WTC11 (cell line): ENCODE results near the gene KLHDC4. TPM values are rescaled to one million over a fixed set of nuclear protein-coding genes. Genes with fewer than 3 reads are reported as not detected.
"Not testable (repeated sequence)": the region's sequence is repeated elsewhere in the genome, so short reads cannot be mapped to it uniquely, and the experiment has no call there.

Experiments used
- ATAC-seq: fragments of 200-7000 bp; cut with Tn5 transposase; 2 replicates; pipeline ENCODE4 v1.10.0; 2021; ENCODE audit warnings: mild to moderate bottlenecking, moderate library complexity
- CTCF ChIA-PET: fragments of 300-600 bp; sonication (Branson Sonifier 250); formaldehyde crosslinking; loops from one replicate; lab custom pipeline; 2021; ENCODE audit warnings: antibody characterized with exemption; lab: Charles Lee
- POLR2A ChIA-PET: fragments of 350-600 bp; sonication (Branson Sonifier 250); formaldehyde crosslinking; loops from one replicate; lab custom pipeline; 2021; ENCODE audit warnings: antibody characterized with exemption; lab: Charles Lee
- DNase-seq: peaks from one replicate; pipeline ENCODE4 v3.0.0; 2021; ENCODE audit warnings: low spot score
- H3K27ac Mint-ChIP-seq: 2 replicates; pipeline ENCODE4 v1.8.0; 2021; ENCODE audit warnings: mixed read lengths
- H3K27me3 Mint-ChIP-seq: 2 replicates; pipeline ENCODE4 v1.8.0; 2021; ENCODE audit warnings: low read depth, mild to moderate bottlenecking, moderate library complexity, mixed read lengths
- H3K36me3 Mint-ChIP-seq: 2 replicates; pipeline ENCODE4 v1.8.0; 2021; ENCODE audit warnings: mixed read lengths
- H3K4me1 Mint-ChIP-seq: 2 replicates; pipeline ENCODE4 v1.8.0; 2022; ENCODE audit warnings: mixed read lengths
- H3K4me3 Mint-ChIP-seq: 2 replicates; pipeline ENCODE4 v1.8.0; 2021; ENCODE audit warnings: mild to moderate bottlenecking, moderate library complexity, mixed read lengths
- H3K9me3 Mint-ChIP-seq: 2 replicates; pipeline ENCODE4 v1.8.0; 2021; ENCODE audit warnings: mixed read lengths
- ETV6 ChIP-seq: sonication (generic); formaldehyde crosslinking; IDR thresholded peaks from 2 replicates; pipeline ENCODE4 v1.8.1; 2022; ENCODE audit warnings: mild to moderate bottlenecking, missing genetic modification reagents
- JAZF1 ChIP-seq: fragments of 250-450 bp; sonication (Bioruptor Pico); IDR thresholded peaks from 2 replicates; pipeline ENCODE4 v1.9.0; 2021; ENCODE audit warnings: moderate library complexity, mild to moderate bottlenecking, inconsistent platforms
- JUN ChIP-seq: sonication (generic); formaldehyde crosslinking; IDR thresholded peaks from 2 replicates; pipeline ENCODE4 v1.8.0; 2023; ENCODE audit warnings: mild to moderate bottlenecking, missing genetic modification reagents
- RORB ChIP-seq: fragments of 250-450 bp; sonication (Bioruptor Pico); IDR thresholded peaks from 2 replicates; pipeline ENCODE4 v1.9.0; 2021; ENCODE audit warnings: mild to moderate bottlenecking
- SOX15 ChIP-seq: fragments of 250-450 bp; sonication (Bioruptor Pico); IDR thresholded peaks from 2 replicates; pipeline ENCODE4 v1.9.0; 2021; ENCODE audit warnings: mild to moderate bottlenecking
- total RNA-seq: library from RNA; stranded (reverse); gene quantifications from 3 replicates; pipeline ENCODE4 v1.2.3, GENCODE V29; 2021
- TF ChIP-seq, protein P1 (sequence below): sonication (generic); formaldehyde crosslinking; IDR thresholded peaks from 2 replicates; pipeline ENCODE4 v1.8.1; 2023; ENCODE audit warnings: mild to moderate bottlenecking, missing genetic modification reagents
- TF ChIP-seq, protein P2 (sequence below): sonication (generic); formaldehyde crosslinking; IDR thresholded peaks from 2 replicates; pipeline ENCODE4 v1.8.1; 2022; ENCODE audit warnings: mild to moderate bottlenecking, moderate library complexity, missing genetic modification reagents
- TF ChIP-seq, protein P3 (sequence below): fragments of 200-600 bp; IDR thresholded peaks from 2 replicates; pipeline ENCODE4 v1.8.0; 2022; ENCODE audit warnings: antibody characterized with exemption
- TF ChIP-seq, protein P4 (sequence below): sonication (generic); formaldehyde crosslinking; IDR thresholded peaks from 2 replicates; pipeline ENCODE4 v1.8.0; 2022; ENCODE audit warnings: mild to moderate bottlenecking, missing genetic modification reagents
- TF ChIP-seq, protein P5 (sequence below): fragments of 250-450 bp; sonication (Bioruptor Pico); IDR thresholded peaks from 2 replicates; pipeline ENCODE4 v1.8.0; 2021; ENCODE audit warnings: mild to moderate bottlenecking
- TF ChIP-seq, protein P6 (sequence below): sonication (generic); formaldehyde crosslinking; conservative IDR thresholded peaks from 2 replicates; pipeline ENCODE4 v1.8.1; 2023; ENCODE audit warnings: mild to moderate bottlenecking, low read depth, missing genetic modification reagents, moderate library complexity

The KLHDC4 gene
- total RNA-seq, 1 experiment from 2014 or later: 63.6 TPM

DNA sequence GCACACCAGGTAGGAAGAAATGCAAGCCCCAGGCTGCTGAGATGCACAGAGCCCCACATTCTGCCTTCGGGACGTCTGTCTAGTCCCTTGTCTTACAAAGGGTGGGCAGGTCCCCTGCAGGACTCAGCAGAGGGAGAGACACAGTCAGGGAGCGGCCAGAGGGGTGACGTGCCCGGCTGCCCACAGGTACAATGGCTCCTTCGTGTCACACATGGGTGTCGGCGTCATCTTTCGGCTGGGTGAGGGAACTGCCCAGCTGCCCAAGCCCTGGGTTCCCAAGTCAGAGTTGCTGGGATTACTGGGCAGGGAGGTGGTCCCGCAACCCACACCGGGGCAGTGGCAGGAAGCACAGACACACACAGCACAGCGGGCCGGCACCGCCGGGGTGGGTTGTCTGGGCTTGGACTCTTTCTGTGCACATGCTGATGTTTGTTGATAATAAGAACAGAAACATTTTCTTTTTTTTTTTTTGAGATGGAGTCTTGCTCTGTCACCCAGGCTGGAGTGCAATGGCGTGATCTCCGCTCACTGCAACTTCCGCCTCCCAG is 82.9 kb downstream of the KLHDC4 start (continued):
- TF ChIP-seq, protein P1, sequence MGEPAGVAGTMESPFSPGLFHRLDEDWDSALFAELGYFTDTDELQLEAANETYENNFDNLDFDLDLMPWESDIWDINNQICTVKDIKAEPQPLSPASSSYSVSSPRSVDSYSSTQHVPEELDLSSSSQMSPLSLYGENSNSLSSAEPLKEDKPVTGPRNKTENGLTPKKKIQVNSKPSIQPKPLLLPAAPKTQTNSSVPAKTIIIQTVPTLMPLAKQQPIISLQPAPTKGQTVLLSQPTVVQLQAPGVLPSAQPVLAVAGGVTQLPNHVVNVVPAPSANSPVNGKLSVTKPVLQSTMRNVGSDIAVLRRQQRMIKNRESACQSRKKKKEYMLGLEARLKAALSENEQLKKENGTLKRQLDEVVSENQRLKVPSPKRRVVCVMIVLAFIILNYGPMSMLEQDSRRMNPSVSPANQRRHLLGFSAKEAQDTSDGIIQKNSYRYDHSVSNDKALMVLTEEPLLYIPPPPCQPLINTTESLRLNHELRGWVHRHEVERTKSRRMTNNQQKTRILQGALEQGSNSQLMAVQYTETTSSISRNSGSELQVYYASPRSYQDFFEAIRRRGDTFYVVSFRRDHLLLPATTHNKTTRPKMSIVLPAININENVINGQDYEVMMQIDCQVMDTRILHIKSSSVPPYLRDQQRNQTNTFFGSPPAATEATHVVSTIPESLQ (CRISPR knock-in tag): no peak
- TF ChIP-seq RORB (CRISPR knock-in tag): no peak
- no peak for TF ChIP-seq JUN
- TF ChIP-seq, protein P2, sequence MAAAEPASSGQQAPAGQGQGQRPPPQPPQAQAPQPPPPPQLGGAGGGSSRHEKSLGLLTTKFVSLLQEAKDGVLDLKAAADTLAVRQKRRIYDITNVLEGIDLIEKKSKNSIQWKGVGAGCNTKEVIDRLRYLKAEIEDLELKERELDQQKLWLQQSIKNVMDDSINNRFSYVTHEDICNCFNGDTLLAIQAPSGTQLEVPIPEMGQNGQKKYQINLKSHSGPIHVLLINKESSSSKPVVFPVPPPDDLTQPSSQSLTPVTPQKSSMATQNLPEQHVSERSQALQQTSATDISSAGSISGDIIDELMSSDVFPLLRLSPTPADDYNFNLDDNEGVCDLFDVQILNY (CRISPR knock-in tag): no peak
- TF ChIP-seq, all 79 proteins: peak for 0

DNA sequence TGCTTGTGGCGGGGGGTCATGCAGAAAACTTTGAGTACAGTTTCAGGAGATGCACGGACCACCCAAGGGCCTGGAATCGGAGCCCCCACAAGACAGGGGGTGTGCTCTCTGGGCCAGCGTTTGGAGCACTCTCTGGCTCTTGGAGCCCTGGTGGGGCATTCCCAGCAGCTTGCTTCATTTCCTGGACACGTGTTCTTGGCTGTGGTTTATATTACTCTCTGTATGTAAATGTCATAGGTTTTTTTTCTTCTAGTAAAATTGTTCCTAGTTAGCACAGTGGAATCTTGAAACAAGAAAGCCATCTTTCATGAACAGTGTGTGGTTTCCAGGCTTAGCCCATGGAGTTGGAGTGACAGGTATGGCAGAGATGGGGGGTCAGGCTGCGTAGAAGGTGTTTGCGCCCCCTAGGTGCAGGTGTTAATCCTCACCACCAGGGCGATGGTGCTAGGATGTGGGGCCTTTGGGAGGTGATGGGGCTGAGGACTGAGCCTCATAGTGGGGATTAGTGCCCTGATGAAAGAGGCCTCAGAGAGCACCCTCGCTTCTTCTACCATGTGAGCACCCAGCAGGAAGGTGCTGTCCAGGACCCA is 83.7 kb downstream of the KLHDC4 start:
- DNase-seq: peak; percentile 75

DNA sequence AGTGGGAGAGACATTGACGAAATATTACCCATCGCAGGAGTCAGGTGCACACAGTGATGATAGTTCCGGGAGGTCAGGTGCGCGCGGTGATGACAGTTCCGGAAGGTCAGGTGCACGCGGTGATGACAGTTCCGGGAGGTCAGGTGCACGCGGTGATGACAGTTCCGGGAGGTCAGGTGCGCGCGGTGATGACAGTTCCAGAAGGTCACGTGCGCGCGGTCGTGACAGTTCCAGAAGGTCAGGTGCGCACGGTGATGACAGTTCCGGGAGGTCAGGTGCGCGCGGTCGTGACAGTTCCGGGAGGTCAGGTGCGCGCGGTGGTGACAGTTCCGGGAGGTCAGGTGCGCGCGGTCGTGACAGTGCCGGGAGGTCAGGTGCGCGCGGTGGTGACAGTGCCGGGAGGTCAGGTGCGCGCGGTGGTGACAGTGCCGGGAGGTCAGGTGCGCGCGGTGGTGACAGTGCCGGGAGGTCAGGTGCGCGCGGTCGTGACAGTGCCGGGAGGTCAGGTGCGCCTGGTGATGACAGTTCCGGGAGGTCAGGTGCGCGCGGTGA is 84.7 kb downstream of the KLHDC4 start:
- CTCF ChIA-PET: interaction anchor here (1.0 to 2.2 kb wide), 5 partner anchors 18 to 109 kb away, joined by 3 to 9 read pairs (median 3); no protein-coding TSS in a partner anchor

More for the DNA sequence above, 83.7 kb downstream of the KLHDC4 start:
- no peaks in the 10 kb centered on the region for H3K9me3 Mint-ChIP-seq
- peak; percentile 84 for ATAC-seq
- ChIA-PET CTCF (interaction anchor here (0.5 to 1.0 kb wide), 6 partner anchors 12 to 287 kb away, joined by 3 to 4 read pairs (median 3); no protein-coding TSS in a partner anchor), POLR2A (no interaction called here)
- no peaks in the 10 kb centered on the region; the same call in 1 of the 2 replicates for H3K36me3 Mint-ChIP-seq
- no peak overlapping the region for H3K4me3 Mint-ChIP-seq
- H3K27me3 Mint-ChIP-seq: no peaks in the 10 kb centered on the region
- no peak overlapping the region for H3K27ac Mint-ChIP-seq
- TF ChIP-seq ETV6 (CRISPR knock-in tag): no peak
- TF ChIP-seq, protein P3, sequence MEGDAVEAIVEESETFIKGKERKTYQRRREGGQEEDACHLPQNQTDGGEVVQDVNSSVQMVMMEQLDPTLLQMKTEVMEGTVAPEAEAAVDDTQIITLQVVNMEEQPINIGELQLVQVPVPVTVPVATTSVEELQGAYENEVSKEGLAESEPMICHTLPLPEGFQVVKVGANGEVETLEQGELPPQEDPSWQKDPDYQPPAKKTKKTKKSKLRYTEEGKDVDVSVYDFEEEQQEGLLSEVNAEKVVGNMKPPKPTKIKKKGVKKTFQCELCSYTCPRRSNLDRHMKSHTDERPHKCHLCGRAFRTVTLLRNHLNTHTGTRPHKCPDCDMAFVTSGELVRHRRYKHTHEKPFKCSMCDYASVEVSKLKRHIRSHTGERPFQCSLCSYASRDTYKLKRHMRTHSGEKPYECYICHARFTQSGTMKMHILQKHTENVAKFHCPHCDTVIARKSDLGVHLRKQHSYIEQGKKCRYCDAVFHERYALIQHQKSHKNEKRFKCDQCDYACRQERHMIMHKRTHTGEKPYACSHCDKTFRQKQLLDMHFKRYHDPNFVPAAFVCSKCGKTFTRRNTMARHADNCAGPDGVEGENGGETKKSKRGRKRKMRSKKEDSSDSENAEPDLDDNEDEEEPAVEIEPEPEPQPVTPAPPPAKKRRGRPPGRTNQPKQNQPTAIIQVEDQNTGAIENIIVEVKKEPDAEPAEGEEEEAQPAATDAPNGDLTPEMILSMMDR: peak; percentile 66
- H3K4me1 Mint-ChIP-seq: no peaks in the 10 kb centered on the region

DNA sequence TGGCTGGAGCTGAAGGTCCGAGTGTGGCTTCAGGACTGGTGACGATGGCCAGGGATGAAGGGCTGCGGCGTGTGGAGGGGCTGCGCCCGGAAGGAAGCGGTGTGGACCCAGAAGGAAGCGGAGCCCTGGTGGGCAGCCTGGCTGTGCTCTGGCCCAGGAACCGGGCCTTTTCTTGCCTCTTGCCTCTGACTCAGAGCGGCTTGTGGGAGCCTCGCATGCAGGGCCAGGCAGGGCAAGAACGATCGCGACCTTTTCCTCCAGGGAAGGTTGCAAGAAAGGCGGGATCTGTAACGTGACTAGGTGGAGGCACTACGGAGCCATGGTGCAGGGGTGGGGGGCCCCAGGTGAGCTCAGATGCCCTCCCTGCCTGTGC is 85.5 kb downstream of the KLHDC4 start:
- POLR2A ChIA-PET: no interaction called here
- Mint-ChIP-seq H3K27me3 (no peaks in the 10 kb centered on the region), H3K9me3 (no peaks in the 10 kb centered on the region), H3K4me1 (peaks cover 1% of the 10 kb centered on the region), H3K36me3 (no peaks in the 10 kb centered on the region), H3K4me3 (no peak overlapping the region), H3K27ac (peak overlapping the region; percentile 41)
- TF ChIP-seq, protein P4, sequence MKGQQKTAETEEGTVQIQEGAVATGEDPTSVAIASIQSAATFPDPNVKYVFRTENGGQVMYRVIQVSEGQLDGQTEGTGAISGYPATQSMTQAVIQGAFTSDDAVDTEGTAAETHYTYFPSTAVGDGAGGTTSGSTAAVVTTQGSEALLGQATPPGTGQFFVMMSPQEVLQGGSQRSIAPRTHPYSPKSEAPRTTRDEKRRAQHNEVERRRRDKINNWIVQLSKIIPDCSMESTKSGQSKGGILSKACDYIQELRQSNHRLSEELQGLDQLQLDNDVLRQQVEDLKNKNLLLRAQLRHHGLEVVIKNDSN: no peak
- TF ChIP-seq, protein P5, sequence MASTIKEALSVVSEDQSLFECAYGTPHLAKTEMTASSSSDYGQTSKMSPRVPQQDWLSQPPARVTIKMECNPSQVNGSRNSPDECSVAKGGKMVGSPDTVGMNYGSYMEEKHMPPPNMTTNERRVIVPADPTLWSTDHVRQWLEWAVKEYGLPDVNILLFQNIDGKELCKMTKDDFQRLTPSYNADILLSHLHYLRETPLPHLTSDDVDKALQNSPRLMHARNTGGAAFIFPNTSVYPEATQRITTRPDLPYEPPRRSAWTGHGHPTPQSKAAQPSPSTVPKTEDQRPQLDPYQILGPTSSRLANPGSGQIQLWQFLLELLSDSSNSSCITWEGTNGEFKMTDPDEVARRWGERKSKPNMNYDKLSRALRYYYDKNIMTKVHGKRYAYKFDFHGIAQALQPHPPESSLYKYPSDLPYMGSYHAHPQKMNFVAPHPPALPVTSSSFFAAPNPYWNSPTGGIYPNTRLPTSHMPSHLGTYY (CRISPR knock-in tag): no peak
- TF ChIP-seq SOX15 (CRISPR knock-in tag) (no peak), JAZF1 (no peak)
- TF ChIP-seq, protein P6, sequence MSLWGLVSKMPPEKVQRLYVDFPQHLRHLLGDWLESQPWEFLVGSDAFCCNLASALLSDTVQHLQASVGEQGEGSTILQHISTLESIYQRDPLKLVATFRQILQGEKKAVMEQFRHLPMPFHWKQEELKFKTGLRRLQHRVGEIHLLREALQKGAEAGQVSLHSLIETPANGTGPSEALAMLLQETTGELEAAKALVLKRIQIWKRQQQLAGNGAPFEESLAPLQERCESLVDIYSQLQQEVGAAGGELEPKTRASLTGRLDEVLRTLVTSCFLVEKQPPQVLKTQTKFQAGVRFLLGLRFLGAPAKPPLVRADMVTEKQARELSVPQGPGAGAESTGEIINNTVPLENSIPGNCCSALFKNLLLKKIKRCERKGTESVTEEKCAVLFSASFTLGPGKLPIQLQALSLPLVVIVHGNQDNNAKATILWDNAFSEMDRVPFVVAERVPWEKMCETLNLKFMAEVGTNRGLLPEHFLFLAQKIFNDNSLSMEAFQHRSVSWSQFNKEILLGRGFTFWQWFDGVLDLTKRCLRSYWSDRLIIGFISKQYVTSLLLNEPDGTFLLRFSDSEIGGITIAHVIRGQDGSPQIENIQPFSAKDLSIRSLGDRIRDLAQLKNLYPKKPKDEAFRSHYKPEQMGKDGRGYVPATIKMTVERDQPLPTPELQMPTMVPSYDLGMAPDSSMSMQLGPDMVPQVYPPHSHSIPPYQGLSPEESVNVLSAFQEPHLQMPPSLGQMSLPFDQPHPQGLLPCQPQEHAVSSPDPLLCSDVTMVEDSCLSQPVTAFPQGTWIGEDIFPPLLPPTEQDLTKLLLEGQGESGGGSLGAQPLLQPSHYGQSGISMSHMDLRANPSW (CRISPR knock-in tag): no peak
- DNase-seq: no peak
- ATAC-seq: no peak
- CTCF ChIA-PET: interaction anchor here (1.3 to 2.3 kb wide), 4 partner anchors 12 to 108 kb away, joined by 4 to 11 read pairs (median 9); no protein-coding TSS in a partner anchor

More for the DNA sequence above, 84.7 kb downstream of the KLHDC4 start:
- H3K9me3 Mint-ChIP-seq, POLR2A ChIA-PET, ATAC-seq, H3K27ac Mint-ChIP-seq, DNase-seq, H3K4me3 Mint-ChIP-seq, H3K4me1 Mint-ChIP-seq, H3K27me3 Mint-ChIP-seq, H3K36me3 Mint-ChIP-seq: not testable (repeated sequence)
